ENCODE data around the gene HCRTR1. TPM values are rescaled to one million over a fixed set of nuclear protein-coding genes. Genes with fewer than 3 reads are reported as not detected.
A peak's percentile ranks its signal among the peaks of the same experiment; 100 is the strongest.
"Not testable (repeated sequence)": the region's sequence is repeated elsewhere in the genome, so short reads cannot be mapped to it uniquely, and the experiment has no call there.

HCRTR1 gene
- total RNA-seq, 2 donors from 2014 or later: not detected

- peak; percentile 72 for DNase-seq
- H3K4me1 ChIP-seq: peaks cover 18% of the 10 kb centered on the region
- H3K27me3 ChIP-seq: no peaks in the 10 kb centered on the region
- no peak overlapping the region for H3K4me3 ChIP-seq
- TF ChIP-seq, protein P1, sequence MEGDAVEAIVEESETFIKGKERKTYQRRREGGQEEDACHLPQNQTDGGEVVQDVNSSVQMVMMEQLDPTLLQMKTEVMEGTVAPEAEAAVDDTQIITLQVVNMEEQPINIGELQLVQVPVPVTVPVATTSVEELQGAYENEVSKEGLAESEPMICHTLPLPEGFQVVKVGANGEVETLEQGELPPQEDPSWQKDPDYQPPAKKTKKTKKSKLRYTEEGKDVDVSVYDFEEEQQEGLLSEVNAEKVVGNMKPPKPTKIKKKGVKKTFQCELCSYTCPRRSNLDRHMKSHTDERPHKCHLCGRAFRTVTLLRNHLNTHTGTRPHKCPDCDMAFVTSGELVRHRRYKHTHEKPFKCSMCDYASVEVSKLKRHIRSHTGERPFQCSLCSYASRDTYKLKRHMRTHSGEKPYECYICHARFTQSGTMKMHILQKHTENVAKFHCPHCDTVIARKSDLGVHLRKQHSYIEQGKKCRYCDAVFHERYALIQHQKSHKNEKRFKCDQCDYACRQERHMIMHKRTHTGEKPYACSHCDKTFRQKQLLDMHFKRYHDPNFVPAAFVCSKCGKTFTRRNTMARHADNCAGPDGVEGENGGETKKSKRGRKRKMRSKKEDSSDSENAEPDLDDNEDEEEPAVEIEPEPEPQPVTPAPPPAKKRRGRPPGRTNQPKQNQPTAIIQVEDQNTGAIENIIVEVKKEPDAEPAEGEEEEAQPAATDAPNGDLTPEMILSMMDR (IDR thresholded peaks at IDR 0.05): no peak
- H3K27ac ChIP-seq: peak overlapping the region; percentile 24
- H3K9me3 ChIP-seq: no peaks in the 10 kb centered on the region
- H3K9ac ChIP-seq (ENCODE audit: low read depth in 2 of 2, low read length in 2 of 2): peak overlapping the region in 1 of 2 donors; percentile 53
- intact Hi-C loops (cut with DNase I): no loop called here
- peaks cover 4% of the 10 kb centered on the region for H3K36me3 ChIP-seq
Measured at GRCh38 chr1:31583995-31584868, 33.3 kb upstream of the HCRTR1 start.

- peaks cover 18% of the 10 kb centered on the region for H3K4me1 ChIP-seq
- H3K27ac ChIP-seq: no peak overlapping the region
- TF ChIP-seq, protein P1 (IDR thresholded peaks at IDR 0.05): no peak
- H3K9me3 ChIP-seq: no peaks in the 10 kb centered on the region
- DNase-seq: no peak
- H3K9ac ChIP-seq (ENCODE audit: low read depth in 2 of 2, low read length in 2 of 2): no peak overlapping the region
- H3K4me3 ChIP-seq: no peak overlapping the region
- intact Hi-C loops (cut with DNase I): no loop called here
- no peaks in the 10 kb centered on the region for H3K27me3 ChIP-seq
- H3K36me3 ChIP-seq: peaks cover 4% of the 10 kb centered on the region
Measured at GRCh38 chr1:31584869-31585735, 32.4 kb upstream of the HCRTR1 start.

GRCh38 chr1:31585736-31586365 lies 31.6 kb upstream of the HCRTR1 start:
- H3K27ac ChIP-seq: no peak overlapping the region
- no peak overlapping the region for H3K4me3 ChIP-seq
- H3K9ac ChIP-seq (ENCODE audit: low read depth in 2 of 2, low read length in 2 of 2): no peak overlapping the region
- no peak for DNase-seq
- H3K9me3 ChIP-seq: no peaks in the 10 kb centered on the region
- TF ChIP-seq, protein P1 (IDR thresholded peaks at IDR 0.05): no peak
- intact Hi-C loops (cut with DNase I): no loop called here
- H3K36me3 ChIP-seq: peaks cover 4% of the 10 kb centered on the region
- H3K27me3 ChIP-seq: no peaks in the 10 kb centered on the region
- peaks cover 18% of the 10 kb centered on the region for H3K4me1 ChIP-seq

DNA sequence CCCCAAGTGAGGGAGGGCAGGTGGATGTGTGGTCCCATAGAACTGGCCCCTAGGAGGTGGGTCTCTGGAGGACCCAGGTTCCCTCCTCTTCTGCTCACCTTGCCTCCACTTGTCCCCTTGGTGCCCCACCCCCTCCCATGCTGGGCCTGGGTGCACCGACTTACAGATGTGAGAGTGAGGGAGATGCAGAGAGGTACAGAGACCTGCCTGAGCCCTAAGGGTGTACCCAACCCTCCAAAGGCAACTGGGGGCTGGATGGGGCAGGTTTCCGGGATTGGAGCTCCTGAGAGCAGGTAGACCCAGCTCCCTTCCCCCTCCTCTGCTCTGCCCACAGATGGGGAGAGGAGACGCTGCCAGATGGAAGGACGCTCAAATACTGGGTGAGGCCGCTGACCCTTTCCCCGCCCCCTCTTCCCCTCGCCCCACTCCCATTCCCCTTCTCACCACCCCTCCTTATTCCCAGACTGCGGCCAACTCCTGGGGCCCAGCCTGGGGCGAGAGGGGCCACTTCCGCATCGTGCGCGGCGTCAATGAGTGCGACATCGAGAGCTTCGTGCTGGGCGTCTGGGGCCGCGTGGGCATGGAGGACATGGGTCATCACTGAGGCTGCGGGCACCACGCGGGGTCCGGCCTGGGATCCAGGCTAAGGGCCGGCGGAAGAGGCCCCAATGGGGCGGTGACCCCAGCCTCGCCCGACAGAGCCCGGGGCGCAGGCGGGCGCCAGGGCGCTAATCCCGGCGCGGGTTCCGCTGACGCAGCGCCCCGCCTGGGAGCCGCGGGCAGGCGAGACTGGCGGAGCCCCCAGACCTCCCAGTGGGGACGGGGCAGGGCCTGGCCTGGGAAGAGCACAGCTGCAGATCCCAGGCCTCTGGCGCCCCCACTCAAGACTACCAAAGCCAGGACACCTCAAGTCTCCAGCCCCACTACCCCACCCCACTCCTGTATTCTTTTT lies 30.8 kb upstream of the HCRTR1 start:
- Histone ChIP-seq H3K36me3 (peaks cover 4% of the 10 kb centered on the region), H3K9ac (ENCODE audit: low read depth in 2 of 2, low read length in 2 of 2) (no peak overlapping the region), H3K4me3 (no peak overlapping the region), H3K27me3 (no peaks in the 10 kb centered on the region), H3K4me1 (peaks cover 18% of the 10 kb centered on the region), H3K27ac (no peak overlapping the region), H3K9me3 (no peaks in the 10 kb centered on the region)
- DNase-seq: no peak
- intact Hi-C loops (cut with DNase I): no loop called here
- TF ChIP-seq, protein P1 (IDR thresholded peaks at IDR 0.05): no peak

DNA sequence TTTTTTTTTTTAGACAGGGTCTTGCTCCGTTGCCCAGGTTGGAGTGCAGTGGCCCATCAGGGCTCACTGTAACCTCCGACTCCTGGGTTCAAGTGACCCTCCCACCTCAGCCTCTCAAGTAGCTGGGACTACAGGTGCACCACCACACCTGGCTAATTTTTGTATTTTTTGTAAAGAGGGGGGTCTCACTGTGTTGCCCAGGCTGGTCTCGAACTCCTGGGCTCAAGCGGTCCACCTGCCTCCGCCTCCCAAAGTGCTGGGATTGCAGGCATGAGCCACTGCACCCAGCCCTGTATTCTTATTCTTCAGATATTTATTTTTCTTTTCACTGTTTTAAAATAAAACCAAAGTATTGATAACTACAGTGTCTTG lies 30.2 kb upstream of the HCRTR1 start:
- H3K9ac ChIP-seq (ENCODE audit: low read depth in 2 of 2, low read length in 2 of 2); DNase-seq; H3K9me3 ChIP-seq; H3K36me3 ChIP-seq; H3K4me3 ChIP-seq; H3K27me3 ChIP-seq; intact Hi-C loops (cut with DNase I): not testable (repeated sequence)
- peaks cover 18% of the 10 kb centered on the region for H3K4me1 ChIP-seq
- H3K27ac ChIP-seq: peak overlapping the region; percentile 87

Measured in colonic mucosa (tissue), 4 donors.